HG02610 (cell line): ENCODE data around the gene CDC42.

Experiments used
- ATAC-seq: cut with Tn5 transposase; IDR thresholded peaks from one replicate; pipeline ENCODE4 v1.9.1; 2021; ENCODE audit warnings: mild to moderate bottlenecking, moderate library complexity; ENCODE audit not compliant: unreplicated experiment

Gene CDC42

DNA sequence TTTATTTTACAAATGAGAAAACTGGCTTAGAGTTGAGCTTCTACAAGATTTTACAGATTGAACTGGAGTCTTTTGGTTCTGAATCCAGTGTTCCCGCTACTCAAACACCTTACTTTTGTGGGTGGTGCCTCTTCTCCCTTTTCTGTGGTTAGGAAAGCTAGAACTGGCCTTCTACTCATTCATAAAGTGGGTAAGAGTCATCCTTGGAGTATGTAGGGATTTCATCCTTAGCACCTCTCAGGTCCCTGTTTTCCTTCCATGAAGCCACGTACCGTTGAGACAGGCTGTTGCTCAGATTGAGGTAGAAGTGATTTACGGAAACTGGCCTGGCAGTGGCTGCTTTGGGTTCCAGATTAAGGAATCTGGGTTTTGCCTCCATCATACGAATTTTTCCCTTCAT, 54.6 kb downstream of the CDC42 start:
- ATAC-seq = no peak

DNA sequence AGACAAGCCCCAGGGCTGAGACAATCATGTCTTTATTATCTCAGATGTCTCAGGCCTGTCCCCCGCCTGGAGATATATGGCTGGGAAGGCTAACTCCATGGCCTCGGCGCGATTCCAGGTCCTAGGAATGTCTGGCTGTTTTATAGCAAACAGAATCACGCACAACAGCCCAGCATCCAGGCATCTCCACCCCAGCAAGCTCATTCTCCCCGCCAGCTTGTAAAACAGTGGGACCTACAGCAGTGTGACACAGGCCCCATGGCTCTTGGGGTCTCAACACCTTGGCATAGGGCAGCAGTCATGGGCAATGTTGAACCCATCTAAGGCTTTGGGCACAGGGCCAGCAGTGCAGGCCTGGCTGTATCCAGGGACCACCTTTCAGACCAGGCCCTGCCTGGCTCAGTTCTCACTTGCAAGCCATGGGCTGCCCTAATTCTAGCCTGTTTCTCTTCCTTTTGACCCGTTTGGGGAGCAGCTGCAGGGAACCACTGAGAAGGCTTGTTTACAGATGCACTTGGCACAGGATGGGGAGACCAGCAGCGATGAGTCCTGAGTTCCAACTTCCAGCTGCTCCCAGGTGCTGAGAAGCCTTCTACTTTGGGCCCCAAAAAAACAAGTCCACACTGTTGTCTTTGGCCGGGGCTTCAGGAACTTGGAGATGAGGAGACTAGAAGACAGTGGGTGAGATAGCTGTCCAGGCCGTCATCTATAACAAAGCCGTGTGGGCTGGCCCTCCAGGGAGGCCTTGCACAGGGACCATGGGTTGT, 56.0 kb downstream of the CDC42 start:
- no peak for ATAC-seq

DNA sequence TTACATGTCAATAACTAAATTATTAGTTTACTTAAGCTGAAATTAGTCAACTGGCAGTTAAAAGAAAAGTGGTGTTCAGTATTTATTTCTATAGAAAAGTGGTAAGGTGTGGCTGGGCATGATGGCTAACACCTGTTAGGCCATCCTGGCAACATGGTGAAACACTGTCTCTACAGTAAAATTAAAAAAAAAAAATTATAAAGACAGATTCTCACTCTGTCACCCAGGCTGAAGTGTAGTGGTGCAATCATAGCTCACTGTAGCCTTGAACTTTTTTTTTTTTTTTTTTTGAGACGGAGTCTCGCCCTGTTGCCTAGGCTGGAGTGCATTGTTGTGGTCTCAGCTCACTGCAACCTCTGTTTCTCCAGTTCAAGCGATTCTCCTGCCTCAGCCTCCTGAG, 57.5 kb downstream of the CDC42 start:
- no peak for ATAC-seq

DNA sequence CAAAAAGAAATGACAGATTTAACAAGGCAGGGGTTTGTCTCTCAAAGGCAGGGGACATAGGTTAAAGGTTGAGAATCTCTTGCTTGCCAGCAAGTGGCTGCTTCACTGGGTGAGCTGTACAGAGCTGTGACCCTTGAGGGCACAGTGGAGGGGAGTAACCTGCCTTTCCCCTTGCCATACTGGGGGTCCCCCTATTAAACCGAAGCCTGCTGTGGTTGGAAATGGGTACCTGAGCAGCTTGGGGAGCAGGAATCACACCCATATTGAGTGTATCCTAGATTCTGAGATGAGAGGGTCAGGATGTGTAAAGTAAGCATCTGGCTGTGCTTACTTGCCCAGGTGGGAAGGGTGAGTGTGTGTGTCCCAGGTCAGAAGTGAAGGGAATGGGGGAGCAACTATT, 58.6 kb downstream of the CDC42 start:
- no peak for ATAC-seq

DNA sequence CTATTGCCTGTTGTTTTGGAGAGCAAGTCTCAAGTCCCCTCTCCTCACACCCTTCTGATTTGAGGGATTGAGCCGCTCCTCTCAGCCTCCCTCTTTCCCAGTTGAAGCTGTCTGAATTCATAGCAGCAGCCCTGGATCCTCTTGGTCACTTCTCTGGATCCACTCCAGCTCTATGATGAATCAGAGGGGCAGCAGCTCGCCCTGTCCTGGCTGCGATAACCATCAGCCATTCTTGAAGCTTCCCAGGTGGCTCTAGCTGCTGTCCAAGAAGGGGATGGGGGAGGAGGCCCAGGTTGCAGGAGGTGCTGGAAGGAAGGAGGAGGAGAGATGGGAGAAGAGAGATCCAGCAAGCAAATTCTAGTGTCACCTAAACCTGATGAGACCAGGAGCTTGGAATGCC, 59.1 kb downstream of the CDC42 start:
- no peak for ATAC-seq

DNA sequence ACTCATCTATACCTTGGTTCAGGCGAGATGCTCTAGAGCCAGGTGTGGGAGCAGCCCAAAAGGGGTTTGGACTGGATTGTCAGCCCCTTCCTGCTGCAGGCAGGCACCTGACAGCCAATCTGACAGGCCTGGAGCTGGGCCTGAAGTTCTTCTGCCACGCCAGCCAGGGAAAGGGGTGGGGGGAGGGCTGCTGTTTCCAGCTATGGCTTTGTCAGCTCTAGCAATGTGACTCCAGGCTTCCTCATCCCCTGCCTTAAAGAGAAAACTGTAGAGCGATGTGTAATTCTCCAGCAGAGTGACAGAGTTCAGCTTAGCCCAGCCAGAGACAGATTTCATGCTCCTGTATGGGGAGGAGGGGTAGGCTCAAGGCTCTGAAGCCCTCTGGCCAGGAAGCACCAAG, 60.0 kb downstream of the CDC42 start:
- ATAC-seq = no peak

DNA sequence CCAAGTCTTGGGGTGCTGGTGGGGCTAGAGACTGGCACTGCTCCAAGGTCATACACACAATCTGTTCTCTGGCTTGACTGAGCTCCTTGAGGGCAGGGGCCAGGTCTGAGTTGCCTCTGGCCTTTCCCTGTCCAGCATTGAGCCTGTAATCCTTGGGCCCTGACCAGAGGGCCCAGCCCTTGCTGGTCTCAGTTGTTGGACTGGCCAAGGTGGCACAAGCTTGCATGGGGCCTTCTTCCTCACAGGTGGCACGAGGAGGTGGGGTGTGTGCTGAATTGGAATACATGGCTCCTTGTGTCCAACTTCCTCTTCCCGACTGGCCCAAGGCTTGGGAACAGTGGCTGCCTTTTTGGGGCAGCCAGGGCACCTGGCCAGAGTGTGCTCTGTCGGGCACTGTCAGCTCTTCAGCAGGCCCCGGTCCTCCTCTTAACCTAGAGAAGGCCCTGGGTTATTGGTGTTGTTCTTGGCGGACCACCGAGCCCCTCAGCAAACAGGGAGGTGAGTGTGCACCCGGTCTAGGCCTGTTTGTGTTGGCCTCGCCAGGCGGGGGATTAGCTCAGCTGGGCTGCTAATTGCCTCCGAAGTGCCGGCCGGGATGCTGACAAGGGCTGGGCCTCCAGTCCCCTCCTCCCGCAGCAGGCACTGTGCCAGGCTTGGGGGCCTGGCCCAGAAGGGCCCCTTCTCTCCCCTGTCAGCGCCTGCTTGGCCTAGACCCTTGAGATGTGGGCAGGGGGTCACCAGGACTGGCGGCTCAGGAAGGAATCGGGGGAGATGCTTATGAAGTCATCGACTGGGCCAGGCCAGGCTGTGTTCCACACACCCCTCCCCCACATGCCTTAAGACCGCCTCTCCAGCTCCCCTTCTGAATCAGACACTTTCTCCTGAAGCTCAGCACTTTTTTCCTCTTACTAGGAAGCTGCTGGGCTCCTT, 61.8 kb downstream of the CDC42 start:
- no peak for ATAC-seq

DNA sequence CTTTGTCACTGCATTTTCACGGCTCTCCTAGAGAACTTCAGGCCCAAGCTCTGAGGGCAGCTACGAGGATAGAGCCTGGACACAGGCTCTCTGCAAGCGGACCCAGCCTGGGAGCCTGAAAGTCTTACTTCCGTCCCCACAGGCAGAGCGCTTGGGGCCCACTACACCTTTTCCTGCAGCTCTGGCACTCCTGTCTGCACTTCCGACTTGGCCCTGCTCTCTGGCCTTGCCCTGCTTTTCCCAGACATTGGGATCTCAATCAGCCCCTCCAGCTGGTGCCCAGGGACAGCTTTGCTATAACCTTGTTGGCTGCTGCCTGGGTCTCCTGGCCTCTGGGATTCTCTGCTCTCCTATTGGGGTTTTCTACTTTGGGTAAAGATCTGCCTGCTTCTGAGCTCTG, 62.8 kb downstream of the CDC42 start:
- ATAC-seq = no peak

DNA sequence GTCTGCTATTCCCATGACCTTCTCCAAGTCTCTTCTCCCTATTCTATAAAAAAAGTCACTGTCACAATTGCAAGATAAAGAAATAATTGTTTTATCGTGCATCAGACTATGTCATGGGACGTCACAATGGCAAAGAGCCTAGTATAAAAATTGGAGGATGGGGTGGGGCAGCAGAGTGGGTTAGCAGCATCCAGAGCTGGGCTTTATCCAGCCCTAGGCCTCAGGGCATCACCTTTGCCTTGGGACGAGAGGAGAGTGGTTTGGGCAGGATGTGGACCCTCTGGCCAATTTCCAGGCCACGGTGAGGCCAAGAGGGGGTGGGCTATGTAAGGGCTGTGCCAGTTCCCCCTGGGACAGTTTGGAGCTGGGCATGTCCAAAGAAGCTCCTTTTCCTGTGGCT, 64.7 kb downstream of the CDC42 start:
- no peak for ATAC-seq

DNA sequence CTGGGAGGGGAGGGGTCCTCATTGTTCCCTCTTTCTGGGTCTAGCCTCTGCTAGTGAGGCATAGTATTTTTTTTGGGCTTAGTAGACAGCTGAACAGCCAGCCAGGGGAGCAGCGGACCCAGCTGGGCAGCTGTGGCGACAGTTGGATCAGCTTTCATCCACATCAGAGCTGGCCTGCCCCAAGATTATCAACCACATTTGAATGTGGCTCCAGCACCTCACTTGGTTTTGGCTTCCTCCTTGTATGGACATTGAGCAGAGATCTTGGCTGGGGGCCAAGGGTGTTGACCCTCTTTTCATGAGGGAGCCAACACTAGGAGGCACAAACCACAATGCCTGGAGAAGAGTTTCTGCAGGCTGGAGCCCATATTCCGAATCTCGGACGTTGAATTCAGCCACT, 65.3 kb downstream of the CDC42 start:
- ATAC-seq = no peak

DNA sequence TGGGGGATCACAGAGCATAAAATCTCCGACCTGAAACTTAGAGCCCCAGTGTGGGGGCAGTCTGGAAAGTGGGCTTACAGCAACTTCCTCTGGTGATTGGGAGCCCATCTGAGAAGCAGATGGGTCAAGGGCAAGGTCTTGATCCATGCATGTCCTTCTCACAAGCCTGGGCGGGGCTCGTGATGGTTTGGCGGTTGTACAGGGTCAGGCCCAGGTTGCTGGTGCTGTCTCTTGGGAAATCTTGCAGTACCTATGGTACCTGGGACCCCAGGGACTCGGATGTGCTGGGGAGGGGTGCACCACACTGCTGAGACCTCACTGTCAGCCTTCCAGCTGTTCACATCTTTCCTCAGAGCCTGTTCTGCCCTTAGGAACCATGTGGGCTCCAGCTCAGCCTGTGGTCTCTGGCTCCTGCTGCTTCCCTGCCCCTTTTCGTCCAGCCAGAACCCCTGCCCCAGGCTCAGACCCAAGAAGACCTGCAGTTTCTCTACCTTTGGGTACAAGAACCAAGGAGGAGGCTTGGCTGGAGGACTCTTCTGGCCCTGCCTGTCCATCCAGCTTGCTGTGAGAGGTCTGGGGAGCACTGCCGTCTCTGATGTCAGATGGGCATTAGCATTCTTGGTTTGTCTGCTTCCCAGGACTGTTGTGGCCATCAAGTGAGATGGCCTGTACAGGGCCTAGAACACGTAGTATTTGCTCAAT, 65.9 kb downstream of the CDC42 start:
- ATAC-seq = no peak

DNA sequence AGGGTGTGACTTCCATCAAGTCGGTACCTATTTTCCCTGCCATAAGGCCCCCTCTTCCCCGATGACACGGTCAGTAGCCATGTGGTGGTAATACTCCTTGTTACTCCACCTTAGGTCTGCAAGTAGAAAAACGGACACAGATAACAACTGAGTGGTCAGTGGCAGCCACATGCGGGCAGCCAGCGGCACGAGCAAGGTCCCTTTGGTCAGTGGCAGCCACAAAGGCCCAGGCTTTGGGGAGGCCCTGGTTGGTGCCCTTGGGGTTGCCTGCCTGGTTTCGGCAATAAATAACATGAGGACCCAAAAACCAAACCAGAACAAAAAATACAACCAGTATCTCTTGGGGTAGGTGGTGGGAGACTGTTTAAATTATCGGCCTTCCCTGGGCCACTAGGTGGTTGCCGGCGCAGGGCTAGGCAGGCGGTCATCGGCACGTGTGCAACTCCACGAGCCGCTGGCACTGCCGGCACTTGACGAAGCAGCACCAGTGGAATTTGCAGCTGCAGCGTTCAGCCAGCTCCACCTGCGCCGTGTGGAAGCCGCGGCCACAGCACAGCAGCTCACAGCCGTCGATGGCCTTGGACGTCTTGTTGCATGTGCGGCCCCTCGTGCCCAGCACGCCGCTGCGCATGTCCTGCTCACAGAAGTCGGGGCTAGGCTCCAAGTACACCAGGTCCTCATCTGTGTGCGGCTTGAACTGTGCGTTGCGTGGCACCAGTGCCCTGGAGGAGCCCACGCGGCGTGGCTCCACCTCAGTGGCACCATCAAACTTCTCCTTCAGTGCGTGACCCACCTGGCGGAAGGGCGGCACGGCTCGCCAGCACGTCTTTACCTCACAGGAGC, 67.3 kb downstream of the CDC42 start:
- ATAC-seq = no peak

DNA sequence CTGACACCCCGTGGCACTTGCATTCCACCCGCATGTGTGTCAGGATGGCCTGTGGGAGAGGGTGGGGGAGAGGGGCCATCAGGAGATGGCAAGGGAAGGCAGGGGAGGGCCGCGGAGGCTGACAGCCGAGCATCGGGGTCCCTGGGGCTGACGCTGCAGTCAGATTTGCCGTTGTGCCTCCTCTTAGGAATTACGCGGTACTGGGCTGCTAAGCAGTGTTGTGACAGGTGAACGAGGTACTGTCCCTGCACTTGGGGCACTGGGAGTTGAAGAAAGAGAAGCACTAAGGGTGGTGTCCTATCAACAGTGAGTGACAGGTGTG, 67.9 kb downstream of the CDC42 start:
- ATAC-seq = no peak

DNA sequence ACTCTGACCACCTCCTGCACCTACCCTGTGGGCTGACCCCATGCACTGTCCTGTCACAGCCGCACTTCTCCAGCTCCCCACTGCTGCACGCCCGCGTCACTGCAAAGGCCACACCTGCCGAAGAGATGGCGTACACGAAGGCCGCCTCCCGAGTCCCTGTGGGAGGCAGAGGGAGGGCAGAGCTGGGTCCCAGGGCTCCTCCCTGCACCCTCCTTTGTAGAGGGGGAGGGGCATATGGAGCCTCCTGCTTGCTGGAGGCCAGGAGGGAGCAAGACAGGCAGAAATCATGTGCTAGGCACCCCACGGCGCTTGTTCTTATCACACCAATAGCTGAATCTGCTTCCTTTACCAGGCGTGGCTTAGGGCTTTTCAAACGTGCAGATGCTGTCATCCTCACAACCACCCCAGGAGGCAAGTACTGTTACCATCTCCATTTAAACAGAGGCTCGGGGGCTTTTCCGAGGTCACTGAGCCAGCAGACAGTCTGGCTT, 69.0 kb downstream of the CDC42 start:
- ATAC-seq = no peak

DNA sequence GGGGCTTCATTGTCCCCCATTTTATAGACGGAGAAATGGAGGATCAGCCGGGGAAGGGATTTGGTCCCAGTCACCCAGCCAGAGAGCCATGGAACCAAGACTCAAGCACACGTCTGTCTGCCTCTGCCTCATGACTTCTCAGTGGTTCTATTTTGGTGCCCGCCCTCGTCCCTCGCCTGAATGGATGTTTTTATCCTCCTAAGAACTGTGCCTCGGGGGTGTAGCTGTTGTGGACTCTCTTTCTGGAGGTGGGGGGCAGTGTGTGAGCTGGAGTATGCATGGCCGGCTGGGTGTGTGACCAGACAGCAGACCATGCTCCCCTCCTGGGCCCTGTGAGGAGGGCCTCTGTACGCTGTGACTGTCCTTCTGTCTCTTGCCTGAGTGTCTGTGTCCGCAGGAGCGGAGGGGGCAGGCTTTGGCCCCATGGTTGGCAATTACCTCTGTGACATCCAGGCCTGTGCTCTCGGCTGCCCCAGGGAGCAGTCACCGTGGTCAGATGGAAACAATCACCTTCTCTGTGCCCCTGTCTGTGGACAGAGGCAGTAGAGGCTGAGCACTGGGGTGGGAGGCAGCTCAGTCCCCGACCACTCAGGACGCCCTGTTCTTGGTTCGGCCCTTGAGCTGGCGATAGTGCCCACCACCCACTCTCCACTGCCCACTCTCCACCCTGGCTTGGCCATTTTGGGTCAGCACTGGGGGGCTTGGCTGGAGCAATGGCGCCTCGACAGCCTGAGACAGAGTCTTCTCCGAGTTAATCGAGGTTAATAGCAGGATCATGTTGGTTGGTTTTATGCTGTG, 70.0 kb downstream of the CDC42 start:
- ATAC-seq = no peak

DNA sequence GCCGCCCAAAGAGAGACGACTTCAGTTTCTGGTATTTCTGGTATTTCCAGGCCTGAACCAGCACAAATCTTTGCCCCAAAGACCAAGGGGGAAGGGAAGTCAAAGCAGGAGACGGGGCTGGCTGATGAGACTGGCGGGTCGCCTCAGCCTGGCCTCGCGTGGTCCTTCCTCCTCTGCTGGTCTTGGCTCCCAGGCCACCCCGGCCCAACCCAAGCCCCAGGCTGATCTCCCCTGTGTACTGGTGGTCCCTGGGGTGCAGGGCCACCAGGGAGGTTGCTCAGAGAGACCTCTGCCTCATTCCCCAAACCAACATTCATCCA, 70.5 kb downstream of the CDC42 start:
- no peak for ATAC-seq

DNA sequence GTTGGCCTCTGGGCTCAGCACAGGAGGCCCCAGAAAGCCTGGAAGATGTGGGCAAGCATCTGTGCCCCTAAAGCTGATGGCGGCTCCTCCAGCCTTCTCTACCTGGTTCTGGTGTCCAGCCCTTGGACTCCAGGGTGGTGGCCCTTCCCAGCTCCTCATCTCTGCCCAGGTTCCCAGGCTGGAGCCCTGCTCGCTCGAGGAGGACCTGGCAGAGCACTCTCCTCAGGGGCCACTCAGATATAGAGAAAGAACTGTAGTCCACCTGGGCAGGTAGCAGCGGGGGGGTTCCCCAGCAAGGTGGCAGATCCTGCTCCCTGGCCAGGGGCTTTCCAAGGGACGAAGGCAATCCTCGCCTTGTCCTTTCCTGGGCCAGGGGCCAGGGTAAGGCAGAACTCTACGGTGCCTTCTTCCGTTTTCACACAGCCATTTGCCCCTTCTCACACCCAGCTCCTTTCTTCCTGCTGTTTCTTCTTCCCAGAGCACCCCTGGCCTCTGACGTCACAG, 71.4 kb downstream of the CDC42 start:
- ATAC-seq = no peak

DNA sequence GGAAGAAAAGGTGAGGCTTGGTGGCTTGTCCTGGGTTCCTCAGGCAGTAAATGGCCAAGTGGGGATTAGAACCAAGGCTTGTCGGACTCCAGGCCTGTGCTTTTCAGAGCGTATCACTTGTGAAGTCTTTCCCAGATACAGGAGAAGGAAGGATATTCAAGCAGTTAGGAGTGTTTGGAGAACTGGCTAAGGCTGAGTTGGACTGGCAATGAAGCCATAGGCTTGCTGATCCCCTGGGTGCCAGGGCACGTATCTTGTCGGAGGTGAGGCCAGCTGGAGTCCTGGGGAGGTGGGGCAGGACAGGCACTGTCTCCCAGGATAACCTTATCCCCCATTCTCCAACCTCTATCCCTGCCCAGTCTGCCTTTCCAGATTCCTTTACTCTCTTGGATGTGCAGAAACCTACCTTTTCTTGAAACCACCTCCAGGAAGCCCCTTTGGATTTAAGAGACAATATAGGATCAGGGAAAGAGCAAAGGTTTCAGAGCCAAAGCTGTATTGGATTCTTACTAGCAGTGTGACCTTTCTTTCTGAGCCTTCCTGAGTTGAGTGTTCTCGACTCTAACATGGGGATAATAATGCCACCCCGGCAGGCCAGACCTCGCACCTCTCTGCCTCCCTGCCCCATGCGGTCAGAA, 72.2 kb downstream of the CDC42 start:
- ATAC-seq = no peak

DNA sequence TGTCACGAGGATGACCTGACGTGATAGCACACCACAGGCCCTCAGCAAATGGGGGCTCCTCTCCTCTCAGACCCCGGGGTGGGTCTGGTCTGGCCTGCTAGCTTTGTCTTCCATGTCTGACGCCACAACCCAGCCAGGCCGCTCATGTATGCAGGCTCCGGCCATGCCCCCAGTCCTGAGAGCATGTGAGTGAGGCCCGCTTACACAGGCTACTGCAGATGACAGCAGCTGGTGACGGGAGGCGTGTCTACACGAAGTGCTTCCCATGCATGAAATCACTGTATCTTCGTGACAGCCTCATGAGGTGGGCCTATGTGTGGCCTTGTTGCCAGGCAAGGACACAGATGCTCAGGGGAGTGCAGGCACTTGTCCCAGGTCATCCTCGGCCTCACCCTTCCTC, 74.0 kb downstream of the CDC42 start:
- ATAC-seq = no peak
